Endodermal cell (in vitro differentiated cells): Measurements from ENCODE around the gene GFOD1. TPM values are rescaled to one million over a fixed set of nuclear protein-coding genes. Genes with fewer than 3 reads are reported as not detected.

Source experiments
- DNase-seq: peaks from one replicate; pipeline ENCODE4 v3.0.0-alpha.2; 2017
- H3K27ac ChIP-seq: 2 replicates; pipeline ENCODE4 v1.5.1; 2013; ENCODE audit warnings: mild to moderate bottlenecking, low read depth, low read length, moderate library complexity
- H3K27me3 ChIP-seq: 2 replicates; pipeline ENCODE4 v1.6.1; 2013; ENCODE audit warnings: mild to moderate bottlenecking, low read length, moderate library complexity; ENCODE audit not compliant: insufficient read depth, control insufficient read depth, poor library complexity, severe bottlenecking
- H3K36me3 ChIP-seq: 2 replicates; pipeline ENCODE4 v1.7.0; 2013; ENCODE audit warnings: mild to moderate bottlenecking, low read length, moderate library complexity; ENCODE audit not compliant: control insufficient read depth, insufficient read depth
- H3K4me1 ChIP-seq: one replicate; pipeline ENCODE4 v1.7.0; 2013; ENCODE audit warnings: low read length; ENCODE audit not compliant: control insufficient read depth, insufficient read depth
- H3K4me3 ChIP-seq: 2 replicates; pipeline ENCODE4 v1.5.1; 2013; ENCODE audit warnings: mild to moderate bottlenecking, low read length, moderate library complexity
- H3K9ac ChIP-seq: 2 replicates; pipeline ENCODE4 v1.6.1; 2013; ENCODE audit warnings: mild to moderate bottlenecking, low read length, moderate library complexity; ENCODE audit not compliant: poor library complexity, severe bottlenecking; ENCODE audit errors: extremely low read depth
- H3K9me3 ChIP-seq: 2 replicates; pipeline ENCODE4 v1.6.1; 2013; ENCODE audit warnings: mild to moderate bottlenecking, low read length, moderate library complexity; ENCODE audit not compliant: control insufficient read depth
- H3K27ac Mint-ChIP-seq: 2 replicates; pipeline ENCODE4 v1.8.0; 2020; ENCODE audit warnings: mixed read lengths
- H3K27me3 Mint-ChIP-seq: 2 replicates; pipeline ENCODE4 v1.8.0; 2021; ENCODE audit warnings: mild to moderate bottlenecking, mixed read lengths; ENCODE audit not compliant: insufficient read depth
- H3K36me3 Mint-ChIP-seq: 2 replicates; pipeline ENCODE4 v1.8.0; 2020; ENCODE audit warnings: low read depth, mixed read lengths
- H3K4me1 Mint-ChIP-seq: 2 replicates; pipeline ENCODE4 v1.8.0; 2020; ENCODE audit warnings: mixed read lengths
- H3K4me3 Mint-ChIP-seq: 2 replicates; pipeline ENCODE4 v1.8.0; 2020; ENCODE audit warnings: mild to moderate bottlenecking, moderate library complexity, mixed read lengths
- H3K9me3 Mint-ChIP-seq: 2 replicates; pipeline ENCODE4 v1.8.0; 2020; ENCODE audit warnings: mild to moderate bottlenecking, mixed read lengths
- CTCF ChIP-seq: fragments of 200-600 bp; sonication (generic); conservative IDR thresholded peaks from 2 replicates; pipeline ENCODE4 v1.5.0; 2021; ENCODE audit warnings: antibody characterized with exemption, mild to moderate bottlenecking
- WGBS, 2 experiments: methylation state at CpG; one replicate each; pipeline versions ENCODE4 v1.1.5 to v1.1.7; 2013; ENCODE audit warnings: missing lambda C conversion rate in 2 of 2, mixed read lengths in 1 of 2; ENCODE audit not compliant: insufficient coverage in 1 of 2, insufficient read length in 1 of 2; 5-methylcytosine and 5-hydroxymethylcytosine counted together
- total RNA-seq, 2 donors: library from RNA; stranded (reverse); fragmentation: NEBNext Ultra II Directional in 1 of 2; extraction: Animal tissue kit (Norgen Biotek cat#: 25700) in 1 of 2; gene quantifications; 2 replicates in 1 of 2; 3 replicates in 1 of 2; pipeline ENCODE4 v1.2.1, GENCODE V29; 2021

Gene GFOD1
- total RNA-seq, 2 donors from 2014 or later = 0.71 to 1.9 TPM

- H3K27ac ChIP-seq = no peak overlapping the region
- TF ChIP-seq CTCF = no peak
These were observed 58.0 kb downstream of the GFOD1 start for GRCh38 chr6:13429406-13429753.

GRCh38 chr6:13428583-13429405, 58.6 kb downstream of the GFOD1 start:
- no peaks in the 10 kb centered on the region for H3K36me3 Mint-ChIP-seq

More at GRCh38 chr6:13429406-13429753, 58.0 kb downstream of the GFOD1 start:
- peaks cover 13% of the 10 kb centered on the region for H3K4me1 Mint-ChIP-seq
- Histone ChIP-seq H3K27me3 (no peaks in the 10 kb centered on the region), H3K4me1 (no peaks in the 10 kb centered on the region), H3K9ac (no peak overlapping the region), H3K36me3 (no peaks in the 10 kb centered on the region), H3K4me3 (no peak overlapping the region), H3K9me3 (no peaks in the 10 kb centered on the region)
- no peak overlapping the region for H3K4me3 Mint-ChIP-seq
- no peaks in the 10 kb centered on the region for H3K9me3 Mint-ChIP-seq
- H3K27me3 Mint-ChIP-seq = no peaks in the 10 kb centered on the region
- WGBS, 2 experiments = 89 to 97% methylated on average over 5 of the region's 5 CpGs
- H3K36me3 Mint-ChIP-seq = no peaks in the 10 kb centered on the region
- DNase-seq = no peak
- no peak overlapping the region for H3K27ac Mint-ChIP-seq

GRCh38 chr6:13427801-13428582, 59.4 kb downstream of the GFOD1 start:
- 63 to 73% methylated on average over 16 to 26 of the region's 26 CpGs for WGBS, 2 experiments
- peak; percentile 67 for TF ChIP-seq CTCF
- Mint-ChIP-seq H3K27me3 (no peaks in the 10 kb centered on the region), H3K4me1 (peaks cover 17% of the 10 kb centered on the region), H3K36me3 (no peaks in the 10 kb centered on the region), H3K27ac (peak overlapping the region; percentile 17), H3K9me3 (no peaks in the 10 kb centered on the region), H3K4me3 (no peak overlapping the region)
- H3K9me3 ChIP-seq = no peaks in the 10 kb centered on the region
- DNase-seq = peak; percentile 84
- H3K9ac ChIP-seq = no peak overlapping the region
- no peak overlapping the region for H3K27ac ChIP-seq
- no peaks in the 10 kb centered on the region for H3K36me3 ChIP-seq
- H3K4me3 ChIP-seq = no peak overlapping the region
- H3K4me1 ChIP-seq = peaks cover under 1% of the 10 kb centered on the region
- H3K27me3 ChIP-seq = no peaks in the 10 kb centered on the region

More at GRCh38 chr6:13428583-13429405, 58.6 kb downstream of the GFOD1 start:
- H3K9me3 ChIP-seq = no peaks in the 10 kb centered on the region
- TF ChIP-seq CTCF = no peak
- no peak overlapping the region for H3K4me3 Mint-ChIP-seq
- H3K9ac ChIP-seq = no peak overlapping the region
- H3K4me1 Mint-ChIP-seq = peaks cover 13% of the 10 kb centered on the region
- no peaks in the 10 kb centered on the region for H3K27me3 Mint-ChIP-seq
- H3K4me3 ChIP-seq = no peak overlapping the region
- 74 to 83% methylated on average over 4 to 13 of the region's 13 CpGs for WGBS, 2 experiments
- DNase-seq = no peak
- no peaks in the 10 kb centered on the region for H3K36me3 ChIP-seq
- H3K27ac ChIP-seq = no peak overlapping the region
- no peaks in the 10 kb centered on the region for H3K9me3 Mint-ChIP-seq
- H3K4me1 ChIP-seq = no peaks in the 10 kb centered on the region
- no peaks in the 10 kb centered on the region for H3K27me3 ChIP-seq
- H3K27ac Mint-ChIP-seq = no peak overlapping the region
